OCI-M2 (cell line): ENCODE data around the gene ATG9B.

Source experiments
- DNase-seq: peaks from one replicate; lab custom pipeline; 2025; ENCODE audit not compliant: unreplicated experiment; lab: John Stamatoyannopoulos, UW

Gene ATG9B

GRCh38 chr7:150983893-150984368, 40.4 kb downstream of the ATG9B start:
- no peak for DNase-seq

- no peak for DNase-seq
Measured at GRCh38 chr7:150982351-150982750, 41.9 kb downstream of the ATG9B start.

- no peak for DNase-seq
Measured at GRCh38 chr7:150981644-150982043, 42.6 kb downstream of the ATG9B start.

GRCh38 chr7:150980663-150981062, 43.6 kb downstream of the ATG9B start:
- DNase-seq: no peak

- no peak for DNase-seq
Measured at GRCh38 chr7:150979713-150980390, 44.4 kb downstream of the ATG9B start.

- DNase-seq: no peak
Measured at GRCh38 chr7:150978126-150978789, 46.0 kb downstream of the ATG9B start, which contains the start of gene KCNH2. Gene KCNH2, minus strand, starts transcription at chr7:150978321. Its CDS starts 408 bp downstream, at chr7:150977913.

- DNase-seq: no peak
Measured at GRCh38 chr7:150977382-150978125, 46.7 kb downstream of the ATG9B start.

- DNase-seq: no peak
Measured at GRCh38 chr7:150976529-150977381, 47.5 kb downstream of the ATG9B start.

GRCh38 chr7:150975536-150976319, 48.6 kb downstream of the ATG9B start:
- DNase-seq: no peak

GRCh38 chr7:150974468-150975391, 49.6 kb downstream of the ATG9B start:
- no peak for DNase-seq

- no peak for DNase-seq
Measured at GRCh38 chr7:150973571-150974451, 50.5 kb downstream of the ATG9B start.

- no peak for DNase-seq
Measured at GRCh38 chr7:150972741-150973140, 51.6 kb downstream of the ATG9B start.

- no peak for DNase-seq
Measured at GRCh38 chr7:150972023-150972468, 52.2 kb downstream of the ATG9B start.

GRCh38 chr7:150971242-150972022, 52.9 kb downstream of the ATG9B start:
- DNase-seq: no peak

- no peak for DNase-seq
Measured at GRCh38 chr7:150970424-150970823, 53.9 kb downstream of the ATG9B start.

- DNase-seq: no peak
Measured at GRCh38 chr7:150969475-150969874, 54.8 kb downstream of the ATG9B start.

GRCh38 chr7:150968734-150969372, 55.4 kb downstream of the ATG9B start:
- no peak for DNase-seq
